Measurements from ENCODE around the gene PSMC4. TPM values are rescaled to one million over a fixed set of nuclear protein-coding genes. Genes with fewer than 3 reads are reported as not detected.

PSMC4 gene
- total RNA-seq, 1 donor, result 99.5 TPM

DNA sequence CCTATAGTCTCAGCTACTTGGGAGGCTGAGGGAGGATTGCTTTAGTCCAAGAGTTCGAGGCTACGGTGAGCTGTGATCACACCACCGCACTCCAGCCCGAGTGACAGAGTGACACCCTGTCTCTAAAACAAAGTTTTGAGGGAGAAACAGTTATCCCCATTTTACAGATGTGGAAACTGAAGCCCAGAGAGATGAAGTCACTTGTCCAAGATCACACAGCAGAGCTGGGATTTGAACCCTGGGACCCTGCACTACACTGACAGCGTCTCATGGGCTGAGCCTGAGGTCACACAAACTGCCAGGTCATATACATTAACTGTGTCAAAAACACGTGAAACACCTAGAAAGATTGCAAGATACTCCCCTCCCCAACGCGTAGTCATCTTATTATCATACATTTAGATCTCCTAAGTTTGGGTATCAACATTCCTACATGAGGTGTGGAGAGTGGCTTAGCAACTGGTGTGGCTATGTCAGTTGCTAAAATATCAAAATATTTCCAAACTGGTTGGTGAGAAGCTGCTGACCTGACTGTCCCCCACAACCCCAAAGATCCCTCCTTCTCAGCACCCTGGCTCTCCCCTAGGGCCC is 44.7 kb upstream of the PSMC4 start:
- no peaks in the 10 kb centered on the region for H3K27me3 ChIP-seq (ENCODE audit: insufficient read depth, low read length)
- no peak overlapping the region for H3K4me2 ChIP-seq (ENCODE audit: insufficient read depth, low read length)
- H3K27ac ChIP-seq (ENCODE audit: low read depth, low read length), result no peak overlapping the region
- H2AFZ ChIP-seq (ENCODE audit: low read length), result no peak overlapping the region
- peak; percentile 14 for DNase-seq (ENCODE audit: insufficient read length, low spot score, missing footprints)
- no peaks in the 10 kb centered on the region for H3K79me2 ChIP-seq (ENCODE audit: insufficient read depth, low read length)
- H4K20me1 ChIP-seq (ENCODE audit: insufficient read depth, low read length), result no peaks in the 10 kb centered on the region
- TF ChIP-seq CTCF (IDR thresholded peaks at IDR 0.05; ENCODE audit: extremely low read depth, low read depth, low read length), result no peak
- H3K36me3 ChIP-seq (ENCODE audit: insufficient read depth, low read length), result no peaks in the 10 kb centered on the region
- H3K4me1 ChIP-seq (ENCODE audit: insufficient read depth, low read length), result no peaks in the 10 kb centered on the region
- H3K4me3 ChIP-seq (ENCODE audit: insufficient read depth, low read length), result no peak overlapping the region
- no peaks in the 10 kb centered on the region for H3K9me3 ChIP-seq (ENCODE audit: low read depth, low read length)

- Histone ChIP-seq H3K27ac (ENCODE audit: low read depth, low read length) (no peak overlapping the region), H3K27me3 (ENCODE audit: insufficient read depth, low read length) (no peaks in the 10 kb centered on the region), H3K9me3 (ENCODE audit: low read depth, low read length) (no peaks in the 10 kb centered on the region), H3K36me3 (ENCODE audit: insufficient read depth, low read length) (no peaks in the 10 kb centered on the region), H3K79me2 (ENCODE audit: insufficient read depth, low read length) (no peaks in the 10 kb centered on the region), H3K4me1 (ENCODE audit: insufficient read depth, low read length) (no peaks in the 10 kb centered on the region), H3K4me3 (ENCODE audit: insufficient read depth, low read length) (no peak overlapping the region), H4K20me1 (ENCODE audit: insufficient read depth, low read length) (no peaks in the 10 kb centered on the region), H2AFZ (ENCODE audit: low read length) (no peak overlapping the region), H3K4me2 (ENCODE audit: insufficient read depth, low read length) (no peak overlapping the region)
- DNase-seq (ENCODE audit: insufficient read length, low spot score, missing footprints), result peak; percentile 13
- TF ChIP-seq CTCF (IDR thresholded peaks at IDR 0.05; ENCODE audit: extremely low read depth, low read depth, low read length), result no peak
These were observed 43.9 kb upstream of the PSMC4 start for GRCh38 chr19:39927076-39927475.

- Histone ChIP-seq H3K4me1 (ENCODE audit: insufficient read depth, low read length) (no peaks in the 10 kb centered on the region), H3K4me3 (ENCODE audit: insufficient read depth, low read length) (no peak overlapping the region), H4K20me1 (ENCODE audit: insufficient read depth, low read length) (no peaks in the 10 kb centered on the region), H3K4me2 (ENCODE audit: insufficient read depth, low read length) (no peak overlapping the region), H2AFZ (ENCODE audit: low read length) (no peak overlapping the region), H3K9me3 (ENCODE audit: low read depth, low read length) (no peaks in the 10 kb centered on the region), H3K27ac (ENCODE audit: low read depth, low read length) (no peak overlapping the region), H3K79me2 (ENCODE audit: insufficient read depth, low read length) (no peaks in the 10 kb centered on the region), H3K36me3 (ENCODE audit: insufficient read depth, low read length) (no peaks in the 10 kb centered on the region), H3K27me3 (ENCODE audit: insufficient read depth, low read length) (no peaks in the 10 kb centered on the region)
- peak; percentile 22 for DNase-seq (ENCODE audit: insufficient read length, low spot score, missing footprints)
- no peak for TF ChIP-seq CTCF (IDR thresholded peaks at IDR 0.05; ENCODE audit: extremely low read depth, low read depth, low read length)
These were observed 43.2 kb upstream of the PSMC4 start for GRCh38 chr19:39927524-39928356.

- H3K4me2 ChIP-seq (ENCODE audit: insufficient read depth, low read length), result no peak overlapping the region
- TF ChIP-seq CTCF (IDR thresholded peaks at IDR 0.05; ENCODE audit: extremely low read depth, low read depth, low read length), result no peak
- no peak overlapping the region for H3K27ac ChIP-seq (ENCODE audit: low read depth, low read length)
These were observed 42.6 kb upstream of the PSMC4 start for GRCh38 chr19:39928357-39928725.

More at GRCh38 chr19:39928357-39928725, 42.6 kb upstream of the PSMC4 start:
- no peaks in the 10 kb centered on the region for H3K9me3 ChIP-seq (ENCODE audit: low read depth, low read length)
- no peaks in the 10 kb centered on the region for H3K79me2 ChIP-seq (ENCODE audit: insufficient read depth, low read length)
- H4K20me1 ChIP-seq (ENCODE audit: insufficient read depth, low read length), result no peaks in the 10 kb centered on the region
- no peaks in the 10 kb centered on the region for H3K27me3 ChIP-seq (ENCODE audit: insufficient read depth, low read length)
- no peaks in the 10 kb centered on the region for H3K4me1 ChIP-seq (ENCODE audit: insufficient read depth, low read length)
- H3K4me3 ChIP-seq (ENCODE audit: insufficient read depth, low read length), result no peak overlapping the region
- no peaks in the 10 kb centered on the region for H3K36me3 ChIP-seq (ENCODE audit: insufficient read depth, low read length)
- H2AFZ ChIP-seq (ENCODE audit: low read length), result no peak overlapping the region
- DNase-seq (ENCODE audit: insufficient read length, low spot score, missing footprints), result no peak
